ENCODE measurements around the gene MARCHF10.

Gene MARCHF10

GRCh38 chr17:62658136-62658920, 149.8 kb downstream of the MARCHF10 start:
- DNase-seq (ENCODE audit: low read depth) = no peak

GRCh38 chr17:62657690-62658089, 150.4 kb downstream of the MARCHF10 start:
- no peak for DNase-seq (ENCODE audit: low read depth)

DNA sequence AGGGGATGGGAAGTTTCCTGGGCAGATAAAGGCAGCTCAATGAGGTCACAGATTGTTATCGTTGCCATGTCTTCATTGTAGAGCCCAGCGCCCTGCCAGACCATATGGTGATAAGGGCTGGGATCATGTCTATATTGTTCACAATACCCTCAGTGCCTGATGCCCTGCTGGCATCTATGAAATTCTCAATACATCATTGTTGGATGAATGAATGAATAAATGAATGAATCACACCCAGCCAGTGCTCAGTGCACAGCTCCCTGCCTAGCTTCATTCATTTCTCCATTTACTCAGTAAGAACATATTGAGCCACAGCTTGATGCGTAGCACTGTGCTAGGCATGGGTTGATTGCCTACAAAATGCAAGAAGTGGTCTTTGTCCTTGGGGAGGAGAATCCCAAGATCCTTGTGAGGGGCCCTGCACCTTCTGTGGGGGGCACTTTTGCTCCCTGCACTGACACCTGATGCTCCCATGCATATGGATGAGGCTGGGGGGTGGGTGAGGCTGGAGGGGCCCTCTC, 150.9 kb downstream of the MARCHF10 start:
- DNase-seq (ENCODE audit: low read depth) = no peak

- DNase-seq (ENCODE audit: low read depth) = no peak
These were observed 151.7 kb downstream of the MARCHF10 start for GRCh38 chr17:62656446-62656845.

DNA sequence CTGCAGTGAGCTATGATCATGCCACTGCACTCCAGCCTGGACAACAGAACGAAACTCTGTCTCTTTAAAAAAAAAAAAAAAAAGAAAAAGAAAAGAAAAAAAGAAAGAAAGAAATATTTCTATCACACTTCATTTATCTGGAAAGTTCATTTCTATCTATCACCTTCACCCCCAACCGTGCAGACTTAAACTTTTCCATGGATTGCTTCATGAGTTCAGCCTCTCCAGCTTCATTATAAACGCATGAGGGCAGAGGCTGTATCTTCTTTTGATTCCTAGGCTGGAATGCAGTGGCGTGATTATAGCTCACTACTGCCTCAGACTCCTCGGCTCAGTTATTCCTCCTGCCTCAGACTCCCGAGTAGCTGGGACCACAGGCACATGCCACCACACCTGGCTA, 152.5 kb downstream of the MARCHF10 start:
- no peak for DNase-seq (ENCODE audit: low read depth)

DNA sequence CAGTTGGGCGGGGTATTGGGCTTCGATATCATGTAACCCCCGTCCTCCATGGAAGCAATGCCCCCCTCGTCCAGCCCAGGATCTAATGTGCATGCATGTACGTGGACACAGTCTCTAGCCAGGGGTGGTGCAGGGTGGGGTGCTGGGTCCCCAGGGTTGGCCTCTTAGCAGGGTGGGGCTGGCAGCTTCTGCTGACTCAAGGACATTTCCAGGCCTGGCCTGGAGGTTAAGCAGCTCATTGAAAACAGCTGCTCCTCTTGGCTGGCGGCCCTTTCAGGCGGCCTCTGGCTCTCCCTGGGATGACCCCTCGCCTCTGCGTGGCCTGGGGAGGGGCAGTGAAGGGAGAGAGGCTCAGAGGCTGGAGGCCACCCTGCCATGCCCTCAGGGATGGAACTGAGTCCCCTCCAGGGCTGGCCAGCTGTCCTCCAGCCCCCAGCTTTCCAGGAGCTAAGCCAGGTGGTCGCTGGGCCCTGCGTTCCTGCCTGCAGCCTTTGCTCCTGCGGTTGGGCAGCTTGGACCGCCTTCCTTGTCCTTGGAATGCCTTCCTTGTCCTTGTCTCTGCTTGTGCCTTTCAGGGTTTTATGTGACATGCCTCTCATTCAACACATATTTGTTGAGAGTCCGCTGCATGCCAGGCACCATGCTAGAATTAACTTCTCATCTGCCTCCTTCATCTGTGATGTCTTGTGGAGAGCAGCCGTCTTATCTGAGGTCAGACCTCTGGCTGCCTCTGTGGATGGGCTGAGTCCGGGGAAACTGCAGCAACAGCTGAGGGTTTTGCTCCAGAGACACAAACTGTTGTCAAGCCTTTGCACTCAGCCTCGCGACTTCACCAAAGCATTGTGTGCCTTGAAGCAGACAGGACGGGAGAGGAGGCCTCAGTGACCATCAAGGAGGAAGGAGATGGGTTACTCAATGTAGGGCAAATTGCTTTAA, 154.0 kb downstream of the MARCHF10 start:
- DNase-seq (ENCODE audit: low read depth) = no peak

DNA sequence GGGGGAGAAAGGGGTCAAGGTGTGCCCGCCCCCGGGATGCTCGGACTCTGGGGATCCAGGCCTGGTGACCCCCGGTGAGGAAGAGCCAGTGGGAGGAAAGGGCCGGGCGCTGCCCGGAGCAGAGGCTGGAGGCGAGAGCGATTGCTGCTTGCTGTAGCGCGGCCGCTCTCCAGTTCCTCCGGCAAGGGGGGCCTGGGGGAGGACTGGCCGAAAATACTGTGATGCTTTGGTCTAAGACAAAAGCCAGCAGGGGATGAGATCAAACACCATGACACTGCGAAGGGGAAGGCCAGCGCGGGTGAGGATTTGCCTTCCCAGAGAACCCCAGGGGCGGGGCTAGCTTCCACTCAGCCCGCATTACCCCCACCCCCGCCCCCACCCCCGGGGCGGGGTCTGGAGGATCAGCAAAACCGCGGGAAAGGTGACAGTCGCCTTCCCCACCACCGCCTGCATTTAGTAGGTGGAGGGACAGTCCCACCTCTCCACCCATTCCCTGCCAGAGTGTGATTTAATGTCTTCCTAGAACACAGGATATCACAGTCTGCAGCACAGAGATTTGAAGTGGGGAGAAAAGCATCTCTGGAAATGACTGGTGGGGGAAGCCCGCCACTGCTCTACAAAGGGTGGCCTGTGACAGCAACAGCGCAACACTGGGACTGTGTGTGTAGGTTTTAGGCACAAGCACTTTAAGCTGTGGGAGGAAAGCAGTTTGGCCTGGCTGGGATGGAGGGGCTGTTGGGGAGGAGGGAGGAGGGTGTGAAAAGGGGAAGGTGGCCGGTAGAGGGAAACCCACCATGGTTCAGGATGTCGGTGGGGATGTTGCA, 154.9 kb downstream of the MARCHF10 start:
- peak; percentile 76 for DNase-seq (ENCODE audit: low read depth)

- no peak for DNase-seq (ENCODE audit: low read depth)
These were observed 155.7 kb downstream of the MARCHF10 start for GRCh38 chr17:62652251-62653001.
